Smooth muscle cell (in vitro differentiated cells): ENCODE measurements around the gene MYOCD. TPM values are rescaled to one million over a fixed set of nuclear protein-coding genes. Genes with fewer than 3 reads are reported as not detected.

Experiments used
- DNase-seq: peaks from one replicate; lab custom pipeline; 2025; ENCODE audit not compliant: unreplicated experiment; lab: John Stamatoyannopoulos, UW
- H2AFZ ChIP-seq: fragments of 200-600 bp; sonication (generic); 2 replicates; pipeline ENCODE4 v1.6.0; 2016; ENCODE audit warnings: antibody characterized with exemption, low read depth, mild to moderate bottlenecking
- H3F3A ChIP-seq: fragments of 200-600 bp; sonication (generic); 2 replicates; pipeline ENCODE4 v1.6.0; 2017; ENCODE audit warnings: antibody characterized with exemption, low read depth
- H3K27ac ChIP-seq: fragments of 200-600 bp; sonication (generic); 2 replicates; pipeline ENCODE4 v1.5.1; 2016; ENCODE audit warnings: low read depth, mild to moderate bottlenecking
- H3K27me3 ChIP-seq: fragments of 200-600 bp; sonication (generic); 2 replicates; pipeline ENCODE4 v1.6.1; 2016; ENCODE audit warnings: low read depth, mild to moderate bottlenecking
- H3K36me3 ChIP-seq: fragments of 200-600 bp; sonication (generic); 2 replicates; pipeline ENCODE4 v1.5.1; 2016; ENCODE audit warnings: low read depth
- H3K4me1 ChIP-seq: fragments of 200-600 bp; sonication (generic); 2 replicates; pipeline ENCODE4 v1.5.1; 2016; ENCODE audit warnings: low read depth
- H3K4me2 ChIP-seq: fragments of 200-600 bp; sonication (generic); 2 replicates; pipeline ENCODE4 v1.6.0; 2016; ENCODE audit warnings: mild to moderate bottlenecking
- H3K4me3 ChIP-seq: fragments of 200-600 bp; sonication (generic); 2 replicates; pipeline ENCODE4 v1.5.1; 2016; ENCODE audit warnings: mild to moderate bottlenecking
- H3K79me2 ChIP-seq: fragments of 200-600 bp; sonication (generic); 2 replicates; pipeline ENCODE4 v1.6.0; 2016; ENCODE audit warnings: low read depth, mild to moderate bottlenecking
- H3K9ac ChIP-seq: fragments of 200-600 bp; sonication (generic); 2 replicates; pipeline ENCODE4 v1.6.0; 2016; ENCODE audit warnings: low read depth
- H3K9me3 ChIP-seq: fragments of 200-600 bp; sonication (generic); replicated peaks from 2 replicates; pipeline ENCODE4 v1.5.1; 2016; ENCODE audit warnings: low read depth
- H4K20me1 ChIP-seq: fragments of 200-600 bp; sonication (generic); 2 replicates; pipeline ENCODE4 v1.6.0; 2016; ENCODE audit warnings: low read depth
- WGBS: methylation state at CpG from one replicate; pipeline ENCODE4 v1.1.7; 2016; ENCODE audit warnings: low lambda C conversion rate; 5-methylcytosine and 5-hydroxymethylcytosine counted together
- polyA plus RNA-seq: library from polyadenylated mRNA; unstranded; fragments of >200 nt; fragmentation: Nextera tagmentation; extraction: Ambion mirVana; gene quantifications from 2 replicates; pipeline ENCODE4 v1.2.1, GENCODE V29; 2016
- total RNA-seq: library from RNA; depleted of rRNA; stranded (reverse); fragments of >200 nt; gene quantifications from 2 replicates; pipeline ENCODE4 v1.2.3, GENCODE V29; 2014
- TF ChIP-seq, protein P1 (sequence below): fragments of 200-600 bp; sonication (generic); IDR thresholded peaks from 2 replicates; pipeline ENCODE4 v1.5.1; 2017; ENCODE audit warnings: borderline replicate concordance, mild to moderate bottlenecking, antibody characterized with exemption; ENCODE audit not compliant: insufficient read depth, poor library complexity, severe bottlenecking

The MYOCD gene
- total and polyA plus RNA-seq, 2 experiments from 2014 or later, result 0.58 to 1.8 TPM

DNA sequence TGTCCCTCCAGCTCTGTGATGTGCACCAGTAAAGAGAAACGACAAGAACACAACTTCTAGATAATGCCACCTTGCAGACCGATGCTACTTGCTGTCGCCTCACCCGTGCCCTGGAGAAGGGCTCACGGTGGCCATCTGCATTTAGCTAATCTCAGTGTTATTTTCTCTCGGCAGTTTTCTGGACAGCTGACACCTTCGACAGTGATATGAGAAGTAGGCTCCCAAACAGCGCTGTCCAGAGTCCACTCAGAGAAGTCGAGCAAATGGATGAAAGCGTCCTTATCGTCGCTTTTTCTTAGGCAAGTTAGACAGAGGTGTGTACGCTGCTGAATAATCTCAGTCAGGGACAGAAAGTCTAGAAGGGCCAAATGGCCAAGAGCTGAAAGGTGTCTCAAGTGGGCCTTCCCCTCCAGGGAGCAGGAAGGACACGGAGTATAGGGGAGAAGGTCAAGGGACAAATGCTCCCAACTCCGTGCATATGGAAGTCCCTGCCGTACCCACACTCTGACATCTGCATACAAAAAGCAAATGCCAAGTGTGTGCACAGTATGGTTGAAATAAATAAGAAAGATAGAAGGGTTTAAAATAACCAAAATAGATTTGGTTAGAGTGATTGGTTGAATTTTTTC lies 42.4 kb upstream of the MYOCD start:
- TF ChIP-seq, protein P1, sequence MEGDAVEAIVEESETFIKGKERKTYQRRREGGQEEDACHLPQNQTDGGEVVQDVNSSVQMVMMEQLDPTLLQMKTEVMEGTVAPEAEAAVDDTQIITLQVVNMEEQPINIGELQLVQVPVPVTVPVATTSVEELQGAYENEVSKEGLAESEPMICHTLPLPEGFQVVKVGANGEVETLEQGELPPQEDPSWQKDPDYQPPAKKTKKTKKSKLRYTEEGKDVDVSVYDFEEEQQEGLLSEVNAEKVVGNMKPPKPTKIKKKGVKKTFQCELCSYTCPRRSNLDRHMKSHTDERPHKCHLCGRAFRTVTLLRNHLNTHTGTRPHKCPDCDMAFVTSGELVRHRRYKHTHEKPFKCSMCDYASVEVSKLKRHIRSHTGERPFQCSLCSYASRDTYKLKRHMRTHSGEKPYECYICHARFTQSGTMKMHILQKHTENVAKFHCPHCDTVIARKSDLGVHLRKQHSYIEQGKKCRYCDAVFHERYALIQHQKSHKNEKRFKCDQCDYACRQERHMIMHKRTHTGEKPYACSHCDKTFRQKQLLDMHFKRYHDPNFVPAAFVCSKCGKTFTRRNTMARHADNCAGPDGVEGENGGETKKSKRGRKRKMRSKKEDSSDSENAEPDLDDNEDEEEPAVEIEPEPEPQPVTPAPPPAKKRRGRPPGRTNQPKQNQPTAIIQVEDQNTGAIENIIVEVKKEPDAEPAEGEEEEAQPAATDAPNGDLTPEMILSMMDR, result no peak
- H3K27ac ChIP-seq, result no peak overlapping the region
- no peaks in the 10 kb centered on the region for H4K20me1 ChIP-seq
- H3K79me2 ChIP-seq, result no peaks in the 10 kb centered on the region
- H3K27me3 ChIP-seq, result no peaks in the 10 kb centered on the region
- no peak overlapping the region for H3K9ac ChIP-seq
- WGBS, result 81% methylated on average over 16 of the region's 16 CpGs
- peaks cover 17% of the 10 kb centered on the region for H3F3A ChIP-seq
- no peaks in the 10 kb centered on the region for H3K36me3 ChIP-seq
- no peak for DNase-seq
- no peak overlapping the region for H3K4me2 ChIP-seq
- H3K4me3 ChIP-seq, result no peak overlapping the region
- no peak overlapping the region for H2AFZ ChIP-seq
- H3K4me1 ChIP-seq, result peaks cover 22% of the 10 kb centered on the region
- no peaks in the 10 kb centered on the region for H3K9me3 ChIP-seq

DNA sequence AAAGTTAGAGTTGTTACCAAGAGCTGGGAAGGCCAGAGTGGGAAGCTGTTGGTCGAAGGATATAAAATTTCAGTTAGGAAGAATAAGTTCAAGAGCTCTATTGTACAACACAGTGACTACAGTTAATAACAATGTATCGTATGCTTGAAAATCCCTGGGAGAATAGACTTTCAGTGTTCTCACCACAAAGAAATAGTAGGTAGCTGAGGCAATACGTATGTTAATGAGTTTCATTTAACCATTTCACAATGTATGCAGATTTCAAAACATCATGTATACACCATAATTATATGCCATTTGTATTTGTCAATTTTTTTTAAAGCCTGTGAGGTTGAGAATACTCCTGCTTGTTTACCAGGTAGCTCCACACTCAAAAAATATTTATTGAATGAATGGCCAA lies 41.5 kb upstream of the MYOCD start:
- WGBS, result 81% methylated on average over 3 of the region's 3 CpGs
- H3K4me1 ChIP-seq, result peaks cover 20% of the 10 kb centered on the region
- TF ChIP-seq, protein P1, result no peak
- H3K36me3 ChIP-seq, result no peaks in the 10 kb centered on the region
- no peak overlapping the region for H2AFZ ChIP-seq
- H3F3A ChIP-seq, result peaks cover 11% of the 10 kb centered on the region
- H3K27ac ChIP-seq, result peak overlapping the region; percentile 6
- H3K27me3 ChIP-seq, result no peaks in the 10 kb centered on the region
- DNase-seq, result no peak
- no peaks in the 10 kb centered on the region for H3K79me2 ChIP-seq
- H4K20me1 ChIP-seq, result no peaks in the 10 kb centered on the region
- H3K4me2 ChIP-seq, result no peak overlapping the region
- H3K4me3 ChIP-seq, result no peak overlapping the region
- H3K9me3 ChIP-seq, result no peaks in the 10 kb centered on the region
- peak overlapping the region; percentile 12 for H3K9ac ChIP-seq

DNA sequence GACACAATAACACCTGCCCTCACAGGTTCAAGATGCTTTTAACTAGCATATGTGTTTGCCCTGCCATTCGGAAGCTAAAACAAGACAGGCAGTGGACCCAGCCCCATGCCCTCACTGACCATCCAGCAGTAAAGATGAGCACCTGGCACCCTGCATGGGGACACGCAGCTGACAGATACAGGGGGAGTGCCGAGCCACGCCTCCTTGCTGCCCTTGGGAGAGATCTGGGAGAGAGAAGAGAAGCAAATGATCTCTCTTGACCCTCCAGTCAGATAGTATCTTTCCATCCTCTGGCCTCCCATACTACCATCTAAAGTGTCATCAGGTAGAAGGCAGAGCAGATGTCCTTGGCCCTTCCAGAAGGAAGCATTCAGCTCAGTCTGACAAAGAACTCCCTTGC lies 40.6 kb upstream of the MYOCD start:
- H3K4me3 ChIP-seq, result no peak overlapping the region
- no peak for DNase-seq
- H3K4me1 ChIP-seq, result peaks cover 13% of the 10 kb centered on the region
- H3K4me2 ChIP-seq, result no peak overlapping the region
- H2AFZ ChIP-seq, result no peak overlapping the region
- H3K79me2 ChIP-seq, result no peaks in the 10 kb centered on the region
- H3K9me3 ChIP-seq, result no peaks in the 10 kb centered on the region
- H3K27me3 ChIP-seq, result no peaks in the 10 kb centered on the region
- H4K20me1 ChIP-seq, result no peaks in the 10 kb centered on the region
- WGBS, result 90% methylated on average over 4 of the region's 4 CpGs
- H3K9ac ChIP-seq, result no peak overlapping the region
- peaks cover 3% of the 10 kb centered on the region for H3F3A ChIP-seq
- no peak overlapping the region for H3K27ac ChIP-seq
- TF ChIP-seq, protein P1, result no peak
- no peaks in the 10 kb centered on the region for H3K36me3 ChIP-seq

DNA sequence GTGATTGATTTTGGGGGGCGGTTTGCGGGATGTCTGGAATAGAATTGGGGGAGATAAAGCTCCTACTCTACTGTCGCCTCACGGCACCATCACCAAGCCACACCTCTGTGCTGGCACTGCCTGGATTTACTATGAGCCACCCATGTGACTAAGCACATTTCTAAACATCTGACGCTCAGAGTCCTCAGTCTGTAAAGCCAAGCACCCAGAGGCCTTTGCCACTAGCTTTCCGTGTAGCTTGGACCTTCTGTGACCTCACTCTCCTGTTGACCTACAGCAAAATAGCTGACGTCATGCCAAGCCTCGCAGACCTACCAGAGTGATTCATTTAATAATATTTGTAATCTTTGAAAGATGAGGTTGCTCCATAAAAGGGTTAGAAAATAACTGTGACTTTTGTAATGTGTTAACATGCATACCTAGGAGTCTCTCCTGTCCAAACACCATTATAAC lies 38.5 kb upstream of the MYOCD start:
- Histone ChIP-seq H3K27ac (peak overlapping the region; percentile 94), H3K9ac (peak overlapping the region; percentile 85), H4K20me1 (no peaks in the 10 kb centered on the region), H3K79me2 (no peaks in the 10 kb centered on the region), H3F3A (no peaks in the 10 kb centered on the region), H2AFZ (peak overlapping the region; percentile 26), H3K27me3 (no peaks in the 10 kb centered on the region), H3K4me2 (peak overlapping the region; percentile 19), H3K4me3 (no peak overlapping the region), H3K9me3 (no peaks in the 10 kb centered on the region), H3K36me3 (no peaks in the 10 kb centered on the region), H3K4me1 (peaks cover 6% of the 10 kb centered on the region)
- DNase-seq, result no peak
- TF ChIP-seq, protein P1, result no peak
- WGBS, result 38% methylated on average over 8 of the region's 8 CpGs
